Neutrophil (primary cell): ENCODE results near the gene KCNE2.

ENCODE experiments used
- H3K27ac ChIP-seq: fragments of 200-600 bp; sonication (generic); 2 replicates; pipeline ENCODE4 v1.5.1; 2016; ENCODE audit warnings: mild to moderate bottlenecking, moderate library complexity
- H3K27me3 ChIP-seq: fragments of 200-600 bp; sonication (generic); 2 replicates; pipeline ENCODE4 v1.6.0; 2016; ENCODE audit warnings: mild to moderate bottlenecking
- H3K36me3 ChIP-seq: fragments of 200-600 bp; sonication (generic); 2 replicates; pipeline ENCODE4 v1.5.1; 2017
- H3K4me1 ChIP-seq, 2 experiments: fragments of 200-600 bp in 1 of 2; sonication (generic) in 1 of 2; 1 replicate in 1 of 2; 2 replicates in 1 of 2; pipeline versions ENCODE4 v1.5.1 to v1.6.1; 2013 to 2016; ENCODE audit warnings: low read depth in 1 of 2, low read length in 1 of 2, mild to moderate bottlenecking in 1 of 2, moderate library complexity in 1 of 2; ENCODE audit not compliant: control insufficient read depth in 1 of 2, insufficient read depth in 1 of 2
- H3K4me3 ChIP-seq, 2 experiments: fragments of 200-600 bp in 1 of 2; sonication (generic) in 1 of 2; 1 replicate in 1 of 2; 2 replicates in 1 of 2; pipeline ENCODE4 v1.5.1; 2013 to 2016; ENCODE audit warnings: low read depth in 1 of 2, low read length in 1 of 2, mild to moderate bottlenecking in 1 of 2, moderate library complexity in 1 of 2
- H3K9me3 ChIP-seq: fragments of 200-600 bp; sonication (generic); 2 replicates; pipeline ENCODE4 v1.5.1; 2016
- CTCF ChIP-seq: fragments of 200-600 bp; sonication (generic); IDR thresholded peaks from 2 replicates; pipeline ENCODE4 v1.5.1; 2016; ENCODE audit warnings: antibody characterized with exemption

KCNE2 gene

GRCh38 chr21:34363733-34364132 lies at the start of gene KCNE2:
Gene KCNE2, plus strand, starts transcription at chr21:34364006. Its CDS starts 6,473 bp downstream, at chr21:34370479.
- Histone ChIP-seq H3K27ac (no peak within 1 kb of the TSS), H3K4me3 (no peak within 1 kb of the TSS), H3K36me3 (no peaks in the 10 kb centered on the region), H3K4me1 (peaks cover 10 to 14% of the 10 kb centered on the region in 2 experiments), H3K27me3 (peaks cover 26% of the 10 kb centered on the region), H3K9me3 (no peaks in the 10 kb centered on the region)
- no peak for TF ChIP-seq CTCF

GRCh38 chr21:34319585-34319984 lies 44.2 kb upstream of the KCNE2 start:
- Histone ChIP-seq H3K27ac (no peak overlapping the region), H3K27me3 (peaks cover 29% of the 10 kb centered on the region), H3K4me1 (no peaks in the 10 kb centered on the region), H3K36me3 (no peaks in the 10 kb centered on the region), H3K4me3 (no peak overlapping the region), H3K9me3 (no peaks in the 10 kb centered on the region)
- TF ChIP-seq CTCF: no peak

GRCh38 chr21:34320011-34320410 lies 43.8 kb upstream of the KCNE2 start:
- H3K36me3 ChIP-seq: no peaks in the 10 kb centered on the region
- no peaks in the 10 kb centered on the region for H3K9me3 ChIP-seq
- peaks cover 29% of the 10 kb centered on the region for H3K27me3 ChIP-seq
- TF ChIP-seq CTCF: no peak
- no peak overlapping the region for H3K27ac ChIP-seq
- no peaks in the 10 kb centered on the region for H3K4me1 ChIP-seq
- H3K4me3 ChIP-seq: no peak overlapping the region

- no peaks in the 10 kb centered on the region for H3K9me3 ChIP-seq
- no peak overlapping the region for H3K27ac ChIP-seq
- H3K36me3 ChIP-seq: no peaks in the 10 kb centered on the region
- no peak for TF ChIP-seq CTCF
- H3K4me1 ChIP-seq: no peaks in the 10 kb centered on the region
- peaks cover 5% of the 10 kb centered on the region for H3K27me3 ChIP-seq
- no peak overlapping the region for H3K4me3 ChIP-seq
These were observed 33.8 kb upstream of the KCNE2 start for GRCh38 chr21:34330055-34330454.

GRCh38 chr21:34331726-34332125 lies 32.1 kb upstream of the KCNE2 start:
- H3K27me3 ChIP-seq: peaks cover 5% of the 10 kb centered on the region
- no peaks in the 10 kb centered on the region for H3K36me3 ChIP-seq
- no peak overlapping the region for H3K4me3 ChIP-seq
- no peaks in the 10 kb centered on the region for H3K9me3 ChIP-seq
- TF ChIP-seq CTCF: no peak
- no peak overlapping the region for H3K27ac ChIP-seq
- no peaks in the 10 kb centered on the region for H3K4me1 ChIP-seq

GRCh38 chr21:34332347-34332746 lies 31.5 kb upstream of the KCNE2 start:
- no peak for TF ChIP-seq CTCF
- Histone ChIP-seq H3K4me3 (no peak overlapping the region), H3K4me1 (no peaks in the 10 kb centered on the region), H3K9me3 (no peaks in the 10 kb centered on the region), H3K36me3 (no peaks in the 10 kb centered on the region), H3K27me3 (peaks cover 5% of the 10 kb centered on the region), H3K27ac (no peak overlapping the region)
